GM10248 (cell line): Measurements from ENCODE around the gene VSIG10.

Experiments used
- CTCF ChIA-PET: fragments of 300-600 bp; sonication (Branson Sonifier 250); formaldehyde crosslinking; extraction: SDS; loops from one replicate; lab custom pipeline; 2021; ENCODE audit warnings: antibody characterized with exemption; lab: Yijun Ruan, JAX
- POLR2A ChIA-PET: fragments of 350-650 bp; sonication (Branson Sonifier 250); formaldehyde crosslinking; extraction: SDS; loops from one replicate; lab custom pipeline; 2020; ENCODE audit warnings: antibody characterized with exemption; lab: Yijun Ruan, JAX
- DNase-seq: peaks from one replicate; pipeline ENCODE4 v3.0.0; 2012; ENCODE audit errors: extremely low spot score
- CTCF ChIP-seq: IDR thresholded peaks from 2 replicates; pipeline ENCODE4 v1.5.1; 2012; ENCODE audit warnings: mild to moderate bottlenecking, low read depth; ENCODE audit errors: extremely low read depth, missing control alignments, control extremely low read depth

VSIG10 gene

GRCh38 chr12:118102609-118103008 lies 1.2 kb downstream of the VSIG10 start:
- TF ChIP-seq CTCF, result no peak
- ChIA-PET CTCF (interaction anchor here (1.5 to 1.8 kb wide), 3 partner anchors 17 to 245 kb away, joined by 4 to 5 read pairs (median 4); no protein-coding TSS in a partner anchor), POLR2A (no interaction called here)
- no peak for DNase-seq

- DNase-seq, result no peak
These were observed 1.7 kb downstream of the VSIG10 start for GRCh38 chr12:118102070-118102469.

GRCh38 chr12:118101051-118101450 lies 2.8 kb downstream of the VSIG10 start:
- ChIA-PET CTCF (interaction anchor here (1.3 to 1.6 kb wide), 2 partner anchors 211 to 226 kb away, joined by 3 to 5 read pairs; no protein-coding TSS in a partner anchor), POLR2A (interaction anchor here (0.5 kb wide), 1 partner anchor 49 kb away, joined by 3 read pairs; no protein-coding TSS in a partner anchor)
- no peak for DNase-seq
- TF ChIP-seq CTCF, result no peak

More at GRCh38 chr12:118102070-118102469, 1.7 kb downstream of the VSIG10 start:
- CTCF ChIA-PET, result interaction anchor here (1.3 to 1.8 kb wide), 3 partner anchors 18 to 227 kb away, joined by 3 to 5 read pairs (median 4); no protein-coding TSS in a partner anchor
- POLR2A ChIA-PET, result no interaction called here
- TF ChIP-seq CTCF, result no peak

- ChIA-PET CTCF (no interaction called here), POLR2A (no interaction called here)
- TF ChIP-seq CTCF, result no peak
- DNase-seq, result no peak
These were observed 4.7 kb downstream of the VSIG10 start for GRCh38 chr12:118098911-118099671.

- POLR2A ChIA-PET, result no interaction called here
- TF ChIP-seq CTCF, result no peak
- no peak for DNase-seq
- CTCF ChIA-PET, result no interaction called here
These were observed 5.4 kb downstream of the VSIG10 start for GRCh38 chr12:118098401-118098800.

GRCh38 chr12:118094039-118094438 lies 9.8 kb downstream of the VSIG10 start:
- no peak for TF ChIP-seq CTCF
- POLR2A ChIA-PET, result no interaction called here
- CTCF ChIA-PET, result interaction anchor here (1.0 to 2.1 kb wide), 7 partner anchors 10 to 285 kb away, joined by 3 to 5 read pairs (median 3); no protein-coding TSS in a partner anchor
- DNase-seq, result no peak
